Stimulated activated CD8-positive, alpha-beta memory T cell treated with anti-CD3 and anti-CD28 coated beads, Interleukin-7, amount 100 ng/mL, for 24 hours (primary cell): ENCODE measurements around the gene LRGUK.
"Not testable (repeated sequence)": the region's sequence is repeated elsewhere in the genome, so short reads cannot be mapped to it uniquely, and the experiment has no call there.

Source experiments
- DNase-seq: peaks from one replicate; pipeline ENCODE4 v3.0.0-alpha.2; 2020; ENCODE audit warnings: low read depth

Gene LRGUK, protein sequence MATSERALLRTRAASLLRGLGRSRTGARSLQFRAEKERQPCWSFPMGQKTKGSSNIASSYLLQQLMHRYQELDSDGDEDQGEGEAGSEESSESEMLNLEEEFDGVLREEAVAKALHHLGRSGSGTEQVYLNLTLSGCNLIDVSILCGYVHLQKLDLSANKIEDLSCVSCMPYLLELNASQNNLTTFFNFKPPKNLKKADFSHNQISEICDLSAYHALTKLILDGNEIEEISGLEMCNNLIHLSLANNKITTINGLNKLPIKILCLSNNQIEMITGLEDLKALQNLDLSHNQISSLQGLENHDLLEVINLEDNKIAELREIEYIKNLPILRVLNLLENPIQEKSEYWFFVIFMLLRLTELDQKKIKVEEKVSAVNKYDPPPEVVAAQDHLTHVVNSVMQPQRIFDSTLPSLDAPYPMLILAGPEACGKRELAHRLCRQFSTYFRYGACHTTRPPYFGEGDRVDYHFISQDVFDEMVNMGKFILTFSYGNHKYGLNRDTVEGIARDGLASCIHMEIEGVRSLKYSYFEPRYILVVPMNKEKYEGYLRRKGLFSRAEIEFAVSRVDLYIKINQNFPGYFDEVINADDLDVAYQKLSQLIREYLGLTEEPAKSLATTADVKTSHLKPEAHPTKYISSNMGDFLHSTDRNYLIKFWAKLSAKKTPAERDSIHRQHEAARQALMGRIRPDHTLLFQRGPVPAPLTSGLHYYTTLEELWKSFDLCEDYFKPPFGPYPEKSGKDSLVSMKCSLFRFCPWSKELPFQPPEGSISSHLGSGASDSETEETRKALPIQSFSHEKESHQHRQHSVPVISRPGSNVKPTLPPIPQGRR

GRCh38 chr7:134126966-134127848 lies at the start of gene LRGUK:
Gene LRGUK (plus strand): TSS chr7:134127340. CDS start chr7:134127368, 28 bp downstream.
- peak; percentile 66 for DNase-seq

DNA sequence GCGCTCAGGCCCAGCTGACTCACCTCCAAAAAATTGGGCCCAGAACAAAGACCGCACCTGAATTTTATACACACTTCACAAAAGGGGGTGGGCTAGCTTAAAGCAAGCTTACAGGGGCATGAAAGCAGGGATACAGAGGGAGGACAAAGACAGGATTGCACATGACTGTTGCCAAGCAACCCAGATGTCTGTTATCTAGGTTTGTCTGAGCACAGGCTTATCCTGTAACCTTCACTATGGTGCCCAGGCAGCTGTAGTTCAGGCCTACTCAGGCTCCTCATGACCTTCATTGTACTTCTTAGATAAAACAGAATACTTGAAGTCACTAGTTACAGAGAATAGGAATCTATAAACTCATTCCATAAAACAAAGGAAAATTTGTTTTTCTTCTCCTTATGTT lies 49.6 kb upstream of the LRGUK start:
- DNase-seq, result not testable (repeated sequence)

- DNase-seq, result no peak
These were observed 48.1 kb upstream of the LRGUK start for GRCh38 chr7:134078991-134079390.

DNA sequence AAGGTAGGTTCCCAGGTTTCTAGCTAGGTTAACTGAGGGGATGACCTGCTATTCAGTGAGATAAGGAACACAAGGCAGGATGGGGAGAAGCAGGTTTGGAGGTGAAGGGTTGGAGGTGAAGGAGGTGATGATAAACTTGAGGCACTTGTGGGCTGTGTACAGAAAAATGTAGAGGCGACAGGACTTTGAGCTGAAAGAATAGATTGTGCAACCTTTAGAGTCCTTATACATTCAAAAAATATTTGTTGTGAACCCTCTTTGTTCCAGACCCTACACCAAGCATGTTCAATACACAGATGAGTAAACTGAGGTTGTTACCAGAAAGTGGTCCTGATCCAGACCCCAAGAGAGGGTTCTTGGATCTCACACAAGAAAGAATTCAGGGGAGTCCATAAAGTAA lies 45.4 kb upstream of the LRGUK start:
- no peak for DNase-seq

- DNase-seq, result no peak
These were observed 43.2 kb upstream of the LRGUK start for GRCh38 chr7:134083766-134084487.

DNA sequence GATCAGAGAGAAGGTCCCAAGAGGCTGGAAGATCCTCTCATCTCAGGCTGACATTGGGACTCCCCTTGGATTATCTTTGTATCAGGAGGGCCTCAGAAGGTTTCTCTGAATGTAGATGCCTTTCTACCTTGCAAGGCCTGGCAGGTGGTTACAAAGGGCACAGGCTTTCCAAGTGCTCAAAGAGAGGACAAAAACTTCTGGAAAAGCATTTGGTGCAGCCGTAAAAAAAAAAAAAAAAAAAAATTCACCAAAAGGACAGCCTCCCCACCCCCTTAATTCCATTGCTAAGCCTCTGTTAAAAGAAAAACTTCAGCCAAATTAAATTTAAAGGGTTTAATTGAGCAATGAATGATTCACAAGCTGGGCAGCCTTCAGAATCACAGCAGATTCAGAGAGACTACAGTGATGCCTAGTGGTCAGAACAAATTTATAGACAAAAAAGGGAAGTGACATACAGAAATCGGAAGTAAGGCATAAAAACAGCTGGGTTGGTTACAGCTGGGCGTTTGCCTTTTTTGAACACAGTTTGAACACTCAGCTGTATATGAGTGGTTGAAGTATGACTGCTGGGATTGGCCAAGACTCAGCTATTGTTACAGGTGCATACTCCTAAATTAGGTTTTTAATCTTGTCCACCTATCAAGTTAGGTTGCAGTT lies 42.5 kb upstream of the LRGUK start:
- DNase-seq, result no peak

- no peak for DNase-seq
These were observed 41.8 kb upstream of the LRGUK start for GRCh38 chr7:134085311-134085710.

- DNase-seq, result no peak
These were observed 40.0 kb upstream of the LRGUK start for GRCh38 chr7:134086998-134087735.

GRCh38 chr7:134088199-134088598 lies 38.9 kb upstream of the LRGUK start:
- no peak for DNase-seq

DNA sequence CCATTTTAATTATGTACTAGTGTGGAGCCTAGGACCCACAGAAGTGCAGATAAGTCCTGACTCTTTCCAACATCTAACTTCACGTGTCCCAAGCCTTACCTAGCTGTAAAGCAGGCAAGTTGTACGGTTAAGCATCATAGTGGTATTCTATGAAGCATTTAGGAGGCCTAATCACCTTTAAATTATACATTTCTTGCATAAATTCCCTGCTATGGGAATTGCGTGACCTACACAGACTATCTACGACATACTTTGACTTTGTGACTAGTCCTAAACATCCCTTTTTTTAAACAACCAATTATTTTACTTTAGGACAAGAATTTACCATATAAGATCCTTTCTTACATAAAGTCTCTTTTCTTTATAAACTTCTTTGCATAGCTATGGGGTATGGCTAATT lies 37.7 kb upstream of the LRGUK start:
- DNase-seq, result no peak

DNA sequence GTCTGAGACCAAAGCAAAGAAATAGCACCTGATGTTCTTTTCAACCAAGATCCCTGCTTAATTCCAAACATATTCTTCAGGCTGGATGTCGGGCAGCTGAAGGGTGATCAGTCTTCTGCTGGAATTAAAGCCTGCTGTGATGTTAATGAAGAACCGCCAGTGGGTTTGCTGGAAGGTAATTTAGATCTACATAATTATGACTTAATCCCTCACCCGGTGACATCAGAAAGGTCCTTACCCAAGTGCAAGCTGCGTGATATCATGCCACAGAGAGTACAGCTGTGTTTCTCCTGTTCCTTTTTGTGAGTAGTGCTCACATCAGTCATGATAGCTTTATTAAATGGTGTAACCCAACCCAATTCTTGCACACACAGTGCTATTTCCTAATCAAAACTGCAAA lies 29.1 kb upstream of the LRGUK start:
- no peak for DNase-seq

GRCh38 chr7:134101716-134102115 lies 25.4 kb upstream of the LRGUK start:
- no peak for DNase-seq

- DNase-seq, result no peak
These were observed 23.0 kb upstream of the LRGUK start for GRCh38 chr7:134104166-134104565.

- no peak for DNase-seq
These were observed 21.3 kb upstream of the LRGUK start for GRCh38 chr7:134105841-134106240.

- DNase-seq, result no peak
These were observed 18.3 kb upstream of the LRGUK start for GRCh38 chr7:134108802-134109201.

DNA sequence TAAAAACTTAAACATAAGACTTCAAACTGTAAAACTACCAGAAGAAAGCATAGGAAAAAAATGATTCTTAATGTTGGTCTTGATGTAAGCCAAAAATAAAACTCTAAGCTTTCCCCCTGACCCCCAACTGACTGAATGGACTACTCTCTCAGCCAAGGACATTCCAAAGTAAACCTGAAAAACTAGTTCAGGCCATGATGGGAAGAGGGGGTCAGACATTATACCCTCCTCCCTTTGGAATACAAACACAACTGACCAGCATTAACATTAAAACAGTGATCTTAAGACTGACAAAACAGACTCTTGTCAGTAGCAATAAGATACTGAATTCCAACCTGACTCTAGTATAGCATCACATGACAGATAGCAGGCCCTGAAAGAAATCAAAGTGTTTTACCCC lies 13.5 kb upstream of the LRGUK start:
- no peak for DNase-seq

GRCh38 chr7:134114992-134115391 lies 12.1 kb upstream of the LRGUK start:
- DNase-seq, result no peak

GRCh38 chr7:134120405-134120804 lies 6.7 kb upstream of the LRGUK start:
- DNase-seq, result no peak

- no peak for DNase-seq
These were observed 5.5 kb upstream of the LRGUK start for GRCh38 chr7:134121632-134122139.

DNA sequence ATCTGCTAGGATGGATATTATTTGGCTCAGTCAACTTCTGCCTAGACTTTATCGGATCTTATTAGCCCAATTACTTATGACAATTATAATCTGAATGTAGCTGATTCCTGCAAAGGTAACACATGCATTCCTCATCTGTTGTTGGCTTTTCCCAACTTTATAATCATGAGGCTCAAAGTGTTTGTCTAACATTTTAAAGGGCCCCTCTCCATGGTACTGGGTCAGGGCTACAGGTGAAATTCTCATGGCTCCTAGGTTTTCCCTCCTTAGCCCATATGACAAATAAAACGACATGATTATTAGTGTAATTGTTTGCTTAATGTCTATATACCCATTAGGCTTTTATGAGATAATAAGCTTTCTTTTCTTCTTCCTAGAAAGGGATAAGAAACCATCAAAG lies 4.2 kb upstream of the LRGUK start:
- no peak for DNase-seq
